PC-9 (cell line): ENCODE results near the gene ACVR1. TPM values are rescaled to one million over a fixed set of nuclear protein-coding genes. Genes with fewer than 3 reads are reported as not detected.

Source experiments
- BruUV-seq: library from RNA; stranded (reverse); fragments of 400-500 nt; replicated peaks from 2 replicates; lab custom pipeline; 2021; lab: Mats Ljungman, UMichigan
- CTCF ChIA-PET: fragments of 300-600 bp; sonication (Branson Sonifier 250); formaldehyde crosslinking; loops from one replicate; lab custom pipeline; 2022; ENCODE audit warnings: antibody characterized with exemption; lab: Charles Lee
- POLR2A ChIA-PET: fragments of 300-600 bp; sonication (Branson Sonifier 250); formaldehyde crosslinking; loops from one replicate; lab custom pipeline; 2022; ENCODE audit warnings: antibody characterized with exemption; ENCODE audit not compliant: unreplicated experiment; lab: Charles Lee
- DNase-seq, 2 experiments: peaks; one replicate each; pipeline versions ENCODE4 v3.0.0 to v3.0.0-alpha.2; 2015 to 2022; ENCODE audit warnings: mixed read lengths in 1 of 2
- H2AFZ ChIP-seq: fragments of 200-600 bp; sonication (generic); 2 replicates; pipeline ENCODE4 v1.8.1; 2017; ENCODE audit warnings: antibody characterized with exemption
- H3F3A ChIP-seq: fragments of 200-600 bp; sonication (generic); 2 replicates; pipeline ENCODE4 v1.8.1; 2017; ENCODE audit warnings: antibody characterized with exemption, mild to moderate bottlenecking, low read depth; ENCODE audit not compliant: insufficient read depth
- H3K27ac ChIP-seq: fragments of 200-600 bp; sonication (generic); 2 replicates; pipeline ENCODE4 v1.6.1; 2016; ENCODE audit warnings: mixed run types
- H3K27me3 ChIP-seq: fragments of 200-600 bp; sonication (generic); 2 replicates; pipeline ENCODE4 v1.6.1; 2016; ENCODE audit warnings: low read depth, mixed run types; ENCODE audit not compliant: insufficient read depth
- H3K36me3 ChIP-seq: fragments of 200-600 bp; sonication (generic); 2 replicates; pipeline ENCODE4 v1.6.1; 2016; ENCODE audit warnings: low read depth, mixed run types
- H3K4me1 ChIP-seq: fragments of 200-600 bp; sonication (generic); replicated peaks from 2 replicates; pipeline ENCODE4 v1.6.1; 2016; ENCODE audit warnings: mixed run types; ENCODE audit not compliant: insufficient read depth
- H3K4me2 ChIP-seq: fragments of 200-600 bp; sonication (generic); 2 replicates; pipeline ENCODE4 v1.6.1; 2017; ENCODE audit warnings: mixed run types
- H3K4me3 ChIP-seq: fragments of 200-600 bp; sonication (generic); 2 replicates; pipeline ENCODE4 v1.6.1; 2016; ENCODE audit warnings: mixed run types
- H3K79me2 ChIP-seq: fragments of 200-600 bp; sonication (generic); 2 replicates; pipeline ENCODE4 v1.6.1; 2017; ENCODE audit warnings: low read depth, mixed run types
- H3K9me2 ChIP-seq: fragments of 200-600 bp; sonication (generic); 2 replicates; pipeline ENCODE4 v1.8.1; 2017; ENCODE audit warnings: mild to moderate bottlenecking; ENCODE audit not compliant: insufficient read depth
- H3K9me3 ChIP-seq: fragments of 200-600 bp; sonication (generic); 2 replicates; pipeline ENCODE4 v1.8.1; 2016; ENCODE audit warnings: low read depth; ENCODE audit not compliant: insufficient read depth
- H4K20me1 ChIP-seq: fragments of 200-600 bp; sonication (generic); 2 replicates; pipeline ENCODE4 v1.8.1; 2017; ENCODE audit not compliant: insufficient read depth
- CTCF ChIP-seq: fragments of 200-600 bp; sonication (generic); conservative IDR thresholded peaks from 2 replicates; pipeline ENCODE4 v1.6.1; 2017; ENCODE audit warnings: mixed run types, antibody characterized with exemption, mild to moderate bottlenecking, moderate library complexity
- EZH2 ChIP-seq: fragments of 200-600 bp; sonication (generic); IDR thresholded peaks from 2 replicates; pipeline ENCODE4 v1.8.0; 2017; ENCODE audit warnings: antibody characterized with exemption, low read depth
- intact Hi-C: fragments of 100-400 bp; cut with micrococcal nuclease; formaldehyde crosslinking; loops from one replicate; pipeline ENCODE4 v1.10.0; 2022; ENCODE audit not compliant: unreplicated experiment
- total RNA-seq: library from RNA; stranded (reverse); gene quantifications from 2 replicates; pipeline ENCODE4 v1.2.3, GENCODE V29; 2021

ACVR1 gene
- total RNA-seq, 1 experiment from 2014 or later: 8.9 TPM

DNA sequence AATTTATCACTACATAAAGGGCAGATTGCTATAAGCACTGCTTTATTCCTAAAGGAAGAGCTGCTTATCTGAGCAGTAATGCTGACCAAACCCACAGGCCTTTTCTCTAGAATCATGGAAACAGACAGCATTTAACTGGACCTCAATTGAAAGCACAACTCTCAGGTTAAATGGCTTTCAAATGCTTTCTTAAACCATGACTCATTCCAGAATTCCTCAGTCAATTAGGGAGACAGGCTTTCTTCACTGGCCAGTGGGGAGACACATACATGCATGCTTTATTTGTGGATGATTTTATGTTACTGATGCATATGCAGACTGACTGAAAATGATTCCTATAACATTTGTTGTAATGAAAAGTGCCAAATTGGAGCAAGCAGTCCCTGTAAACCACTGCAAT is 114.6 kb downstream of the ACVR1 start:
- H3K9me3 ChIP-seq: no peaks in the 10 kb centered on the region
- no peak overlapping the region for H2AFZ ChIP-seq
- no peak overlapping the region for H3K27ac ChIP-seq
- no TSS peak for BruUV-seq
- no peaks in the 10 kb centered on the region for H3K9me2 ChIP-seq
- H3K4me2 ChIP-seq: no peak overlapping the region
- ChIA-PET CTCF (no interaction called here), POLR2A (no interaction called here)
- no peak overlapping the region for H3K4me3 ChIP-seq
- no peaks in the 10 kb centered on the region for H4K20me1 ChIP-seq
- H3K79me2 ChIP-seq: no peaks in the 10 kb centered on the region
- no peak for TF ChIP-seq CTCF
- TF ChIP-seq EZH2: no peak
- intact Hi-C loops: no loop called here
- no peaks in the 10 kb centered on the region for H3K4me1 ChIP-seq
- no peaks in the 10 kb centered on the region for H3F3A ChIP-seq
- H3K27me3 ChIP-seq: no peaks in the 10 kb centered on the region
- DNase-seq: no peak
- no peaks in the 10 kb centered on the region for H3K36me3 ChIP-seq

- Histone ChIP-seq H3K4me2 (no peak overlapping the region), H4K20me1 (no peaks in the 10 kb centered on the region), H2AFZ (no peak overlapping the region), H3K9me2 (no peaks in the 10 kb centered on the region), H3K79me2 (no peaks in the 10 kb centered on the region), H3K4me3 (no peak overlapping the region), H3K9me3 (no peaks in the 10 kb centered on the region), H3K27me3 (no peaks in the 10 kb centered on the region), H3F3A (no peaks in the 10 kb centered on the region), H3K36me3 (no peaks in the 10 kb centered on the region), H3K4me1 (no peaks in the 10 kb centered on the region), H3K27ac (no peak overlapping the region)
- BruUV-seq: no TSS peak
- TF ChIP-seq CTCF (no peak), EZH2 (no peak)
- DNase-seq: no peak
- ChIA-PET POLR2A (no interaction called here), CTCF (no interaction called here)
- intact Hi-C loops: no loop called here
These were observed 115.2 kb downstream of the ACVR1 start for GRCh38 chr2:157760949-157761348.

DNA sequence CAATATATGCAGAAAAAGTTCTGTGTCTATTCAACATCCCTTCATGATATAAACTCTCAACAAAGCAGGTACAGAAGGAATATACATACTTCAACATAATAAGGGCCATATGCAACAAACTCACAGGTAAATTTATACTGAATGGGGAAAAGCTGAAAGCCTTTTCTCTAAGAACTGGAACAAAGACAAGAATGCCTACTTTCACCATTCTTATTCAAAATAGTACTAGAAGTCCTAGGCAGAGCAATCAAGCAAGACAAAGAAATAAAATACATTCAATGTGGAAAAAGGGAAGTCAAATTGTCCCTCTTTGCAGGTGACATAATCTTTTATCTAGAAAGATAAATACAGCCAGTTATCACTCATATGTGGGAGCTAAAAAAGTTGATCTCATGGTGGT is 116.3 kb downstream of the ACVR1 start:
- no peak overlapping the region for H3K4me3 ChIP-seq
- H3K4me1 ChIP-seq: no peaks in the 10 kb centered on the region
- no TSS peak for BruUV-seq
- no peaks in the 10 kb centered on the region for H3K9me3 ChIP-seq
- POLR2A ChIA-PET: no interaction called here
- H2AFZ ChIP-seq: no peak overlapping the region
- intact Hi-C loops: no loop called here
- TF ChIP-seq EZH2: no peak
- TF ChIP-seq CTCF: no peak
- no peak overlapping the region for H3K4me2 ChIP-seq
- H3K36me3 ChIP-seq: no peaks in the 10 kb centered on the region
- CTCF ChIA-PET: interaction anchor here (0.6 kb wide), 1 partner anchor 9 kb away, joined by 3 read pairs; no protein-coding TSS in a partner anchor
- no peaks in the 10 kb centered on the region for H3K27me3 ChIP-seq
- no peaks in the 10 kb centered on the region for H4K20me1 ChIP-seq
- H3F3A ChIP-seq: no peaks in the 10 kb centered on the region
- no peak for DNase-seq
- H3K79me2 ChIP-seq: no peaks in the 10 kb centered on the region
- no peaks in the 10 kb centered on the region for H3K9me2 ChIP-seq
- no peak overlapping the region for H3K27ac ChIP-seq
